Kidney (tissue), 14 donors: Measurements from ENCODE around the gene COL16A1. TPM values are rescaled to one million over a fixed set of nuclear protein-coding genes. Genes with fewer than 3 reads are reported as not detected.
A peak's percentile ranks its signal among the peaks of the same experiment; 100 is the strongest.

Source experiments
- DNase-seq, 5 donors: peaks; one replicate each; pipeline ENCODE4 v3.0.0-alpha.2; 2013 to 2020
- FAIRE-seq: peaks from 2 replicates; lab custom pipeline; 2012; peaks lifted over from hg19 to GRCh38; lab: Jason Lieb, UNC
- H3K27ac ChIP-seq, 2 donors: one replicate each; pipeline ENCODE4 v1.7.0; 2013; ENCODE audit warnings: low read depth in 2 of 2, low read length in 2 of 2, inconsistent platforms in 1 of 2
- H3K27me3 ChIP-seq: one replicate; pipeline ENCODE4 v1.7.1; 2013; ENCODE audit warnings: low read length, inconsistent platforms; ENCODE audit not compliant: control insufficient read depth, insufficient read depth
- H3K36me3 ChIP-seq, 3 donors: one replicate each; pipeline versions ENCODE4 v1.7.0 to v1.7.1; 2013; ENCODE audit warnings: low read length in 3 of 3, control low read depth in 1 of 3, inconsistent platforms in 1 of 3; ENCODE audit not compliant: insufficient read depth in 3 of 3, control insufficient read depth in 2 of 3
- H3K4me1 ChIP-seq, 3 donors: one replicate each; pipeline versions ENCODE4 v1.7.0 to v1.7.1; 2013; ENCODE audit warnings: low read length in 3 of 3, inconsistent platforms in 1 of 3, low read depth in 1 of 3; ENCODE audit not compliant: control insufficient read depth in 2 of 3, insufficient read depth in 2 of 3
- H3K4me3 ChIP-seq, 3 donors: one replicate each; pipeline versions ENCODE4 v1.7.0 to v1.8.1; 2013; ENCODE audit warnings: low read length in 3 of 3, control low read depth in 1 of 3, inconsistent platforms in 1 of 3
- H3K9ac ChIP-seq, 3 donors: one replicate each; pipeline versions ENCODE4 v1.7.0 to v1.7.1; 2013; ENCODE audit warnings: low read length in 3 of 3, control low read depth in 1 of 3, inconsistent platforms in 1 of 3
- H3K9me3 ChIP-seq, 3 donors: one replicate each; pipeline versions ENCODE4 v1.7.0 to v1.7.1; 2013; ENCODE audit warnings: low read length in 3 of 3, control low read depth in 1 of 3, inconsistent platforms in 1 of 3; ENCODE audit not compliant: control insufficient read depth in 2 of 3, insufficient read depth in 1 of 3
- intact Hi-C: fragments of 100-400 bp; cut with DNase I; formaldehyde crosslinking; loops from one replicate; pipeline ENCODE4 v1.11.1; 2022
- polyA plus RNA-seq: library from polyadenylated mRNA; stranded (reverse); fragments of 350-450 nt; fragmentation: Illumina TruSeq; extraction: RNeasy Lipid Tissue Mini Kit (QIAGEN cat#74804); gene quantifications from one replicate; pipeline ENCODE4 v1.2.3, GENCODE V29; 2014; ENCODE audit warnings: low read depth, low replicate concordance; ENCODE audit not compliant: insufficient read depth
- total RNA-seq: library from RNA; stranded (reverse); fragmentation: NEBNext Ultra II Directional; extraction: Animal tissue kit (Norgen Biotek cat#: 25700); gene quantifications from one replicate; pipeline ENCODE4 v1.2.1, GENCODE V29; 2021
- TF ChIP-seq, protein P1 (sequence below): IDR thresholded peaks from 3 replicates; pipeline ENCODE4 v1.5.1; 2012; ENCODE audit warnings: mild to moderate bottlenecking, moderate library complexity, borderline replicate concordance; ENCODE audit not compliant: insufficient read depth; ENCODE audit errors: extremely low read depth
- donor health status: control.
- donor health status: control.
- donor health status: control.
- donor health status: control.
- donor health status: control.
- donor health status: DM: yes; HTN: yes; CAD: no.
- donor health status: Normal renal cell carcinoma (clear cell type).

COL16A1 gene
- total and polyA plus RNA-seq, 2 donors from 2014 or later: 9.2 to 29.0 TPM

GRCh38 chr1:31609514-31610118, 94.2 kb downstream of the COL16A1 start:
- DNase-seq (peak in 2 of 5 donors; percentile 50 to 80), FAIRE-seq (no peak)
- H3K9ac ChIP-seq: no peak overlapping the region
- H3K4me3 ChIP-seq: no peak overlapping the region
- H3K4me1 ChIP-seq: peaks cover 0 to 2% (median 0%) of the 10 kb centered on the region in 3 donors
- no peaks in the 10 kb centered on the region for H3K36me3 ChIP-seq
- TF ChIP-seq, protein P1, sequence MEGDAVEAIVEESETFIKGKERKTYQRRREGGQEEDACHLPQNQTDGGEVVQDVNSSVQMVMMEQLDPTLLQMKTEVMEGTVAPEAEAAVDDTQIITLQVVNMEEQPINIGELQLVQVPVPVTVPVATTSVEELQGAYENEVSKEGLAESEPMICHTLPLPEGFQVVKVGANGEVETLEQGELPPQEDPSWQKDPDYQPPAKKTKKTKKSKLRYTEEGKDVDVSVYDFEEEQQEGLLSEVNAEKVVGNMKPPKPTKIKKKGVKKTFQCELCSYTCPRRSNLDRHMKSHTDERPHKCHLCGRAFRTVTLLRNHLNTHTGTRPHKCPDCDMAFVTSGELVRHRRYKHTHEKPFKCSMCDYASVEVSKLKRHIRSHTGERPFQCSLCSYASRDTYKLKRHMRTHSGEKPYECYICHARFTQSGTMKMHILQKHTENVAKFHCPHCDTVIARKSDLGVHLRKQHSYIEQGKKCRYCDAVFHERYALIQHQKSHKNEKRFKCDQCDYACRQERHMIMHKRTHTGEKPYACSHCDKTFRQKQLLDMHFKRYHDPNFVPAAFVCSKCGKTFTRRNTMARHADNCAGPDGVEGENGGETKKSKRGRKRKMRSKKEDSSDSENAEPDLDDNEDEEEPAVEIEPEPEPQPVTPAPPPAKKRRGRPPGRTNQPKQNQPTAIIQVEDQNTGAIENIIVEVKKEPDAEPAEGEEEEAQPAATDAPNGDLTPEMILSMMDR: no peak
- no peaks in the 10 kb centered on the region for H3K27me3 ChIP-seq
- intact Hi-C loops: no loop called here
- no peak overlapping the region for H3K27ac ChIP-seq
- H3K9me3 ChIP-seq: no peaks in the 10 kb centered on the region

- H3K27ac ChIP-seq: no peak overlapping the region
- intact Hi-C loops: no loop called here
- no peaks in the 10 kb centered on the region for H3K9me3 ChIP-seq
- no peaks in the 10 kb centered on the region for H3K36me3 ChIP-seq
- no peak overlapping the region for H3K4me3 ChIP-seq
- TF ChIP-seq, protein P1: no peak
- FAIRE-seq (no peak), DNase-seq (no peak)
- H3K27me3 ChIP-seq: no peaks in the 10 kb centered on the region
- H3K9ac ChIP-seq: no peak overlapping the region
- H3K4me1 ChIP-seq: no peaks in the 10 kb centered on the region
These were observed 96.5 kb downstream of the COL16A1 start for GRCh38 chr1:31607360-31607759.

- FAIRE-seq (no peak), DNase-seq (no peak)
- Histone ChIP-seq H3K27ac (no peak overlapping the region), H3K36me3 (no peaks in the 10 kb centered on the region), H3K9ac (no peak overlapping the region), H3K9me3 (no peaks in the 10 kb centered on the region), H3K27me3 (no peaks in the 10 kb centered on the region), H3K4me3 (no peak overlapping the region), H3K4me1 (no peaks in the 10 kb centered on the region)
- TF ChIP-seq, protein P1: no peak
- intact Hi-C loops: no loop called here
These were observed 97.8 kb downstream of the COL16A1 start for GRCh38 chr1:31605908-31606427.

Other genes starting within 250 kb of the COL16A1 start
- 246 TPM for gene TINAGL1, start 127.5 kb downstream of the COL16A1 start, total RNA-seq
- gene TINAGL1, start 127.5 kb downstream of the COL16A1 start, polyA plus RNA-seq: 171 TPM
- 0.35 TPM for gene HCRTR1, start 86.3 kb downstream of the COL16A1 start, total RNA-seq
- not detected for gene HCRTR1, start 86.3 kb downstream of the COL16A1 start, polyA plus RNA-seq
- 69.0 TPM for gene PEF1, start 59.1 kb downstream of the COL16A1 start, total RNA-seq
- 120 TPM for gene PEF1, start 59.1 kb downstream of the COL16A1 start, polyA plus RNA-seq
- 3.2 TPM for gene ADGRB2, start 60.3 kb upstream of the COL16A1 start, total RNA-seq
- 5.3 TPM for gene ADGRB2, start 60.3 kb upstream of the COL16A1 start, polyA plus RNA-seq
- 0.98 TPM for gene SPOCD1, start 112.0 kb upstream of the COL16A1 start, total RNA-seq
- 0.22 TPM for gene SPOCD1, start 112.0 kb upstream of the COL16A1 start, polyA plus RNA-seq
- 236 TPM for gene PTP4A2, start 234.4 kb upstream of the COL16A1 start, total RNA-seq
- gene PTP4A2, start 234.4 kb upstream of the COL16A1 start, polyA plus RNA-seq: 130 TPM